ENCODE results near the gene MPIG6B. TPM values are rescaled to one million over a fixed set of nuclear protein-coding genes. Genes with fewer than 3 reads are reported as not detected.
A peak's percentile ranks its signal among the peaks of the same experiment; 100 is the strongest.
"Not testable (repeated sequence)": the region's sequence is repeated elsewhere in the genome, so short reads cannot be mapped to it uniquely, and the experiment has no call there.

Gene MPIG6B
- total RNA-seq, 2 donors from 2014 or later: 0.52 to 1.1 TPM

DNA sequence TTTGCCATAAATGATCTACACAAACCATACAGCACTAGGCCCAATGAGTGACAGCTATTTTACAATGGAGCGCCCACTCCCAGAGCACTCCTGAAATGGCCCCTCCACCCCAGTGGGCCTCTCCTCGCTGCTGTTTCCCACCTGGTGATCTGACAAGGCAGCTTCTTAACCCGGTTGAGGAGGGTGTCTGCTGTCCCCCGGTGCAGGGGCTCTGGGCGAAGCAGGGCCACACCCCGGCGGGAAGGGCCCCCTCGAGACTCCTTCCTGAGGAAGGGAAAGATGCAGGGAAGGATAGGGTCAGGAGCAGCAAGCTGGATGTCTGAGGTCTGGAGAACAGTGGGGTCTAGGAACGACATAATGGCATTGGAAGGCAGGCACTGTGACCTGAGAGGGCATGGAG, 30.3 kb upstream of the MPIG6B start:
- no peak for DNase-seq (ENCODE audit: low spot score)
- intact Hi-C loops (cut with DNase I): no loop called here

- intact Hi-C loops (cut with DNase I): no loop called here
- no peak for DNase-seq (ENCODE audit: low spot score)
These were observed 29.6 kb upstream of the MPIG6B start for GRCh38 chr6:31693535-31693934.

DNA sequence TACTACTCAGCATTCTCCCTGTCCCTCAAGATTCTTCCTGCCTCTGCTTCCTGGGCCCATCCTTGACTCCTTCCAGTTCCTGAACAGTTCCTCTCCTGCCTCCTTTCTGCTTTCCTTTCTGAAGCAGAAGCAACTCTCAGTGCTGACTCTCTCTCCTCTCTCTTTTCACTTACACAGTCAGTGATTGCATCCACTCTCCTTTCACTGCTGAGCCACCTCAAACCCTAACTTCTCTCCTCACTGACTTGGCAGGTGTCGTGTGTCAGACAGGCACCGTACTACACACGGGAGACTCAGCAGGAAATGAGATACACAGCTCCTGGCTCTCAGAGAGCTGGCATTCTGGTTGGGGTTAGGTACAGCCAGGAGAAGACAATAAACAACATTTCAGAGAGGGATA, 25.6 kb upstream of the MPIG6B start:
- intact Hi-C loops (cut with DNase I): no loop called here
- DNase-seq (ENCODE audit: low spot score): no peak

DNA sequence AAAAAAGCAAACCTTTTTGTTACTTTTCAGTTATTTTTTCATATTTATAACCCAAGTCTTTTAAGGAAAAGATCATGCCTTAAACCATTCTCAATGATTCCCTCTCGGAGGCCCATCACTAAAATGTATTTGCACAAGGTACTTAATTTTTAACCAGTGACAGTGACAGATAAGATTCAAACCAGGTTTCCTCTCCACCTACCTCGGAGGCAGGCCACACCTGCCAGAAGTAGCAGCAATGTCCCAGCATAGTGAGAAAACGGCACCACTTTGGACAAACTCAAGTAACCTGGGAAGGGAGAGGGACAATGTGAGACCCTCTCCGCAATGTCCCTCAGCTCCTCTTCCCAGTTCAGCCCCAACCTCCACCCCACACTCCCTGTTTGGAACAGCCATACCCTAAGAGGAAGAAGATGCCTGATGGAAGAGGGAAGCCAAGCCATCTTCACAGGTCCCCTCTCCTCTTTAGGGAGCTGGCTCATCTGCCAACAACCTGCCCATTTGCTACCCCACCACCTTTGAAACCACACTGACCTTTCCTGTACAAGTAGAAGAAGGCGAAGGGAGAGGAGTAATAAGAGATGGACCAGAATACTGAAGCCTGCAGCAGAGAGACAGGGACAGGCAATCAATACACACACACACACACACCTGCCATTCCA, 22.3 kb upstream of the MPIG6B start:
- DNase-seq (ENCODE audit: low spot score): no peak
- intact Hi-C loops (cut with DNase I): no loop called here

GRCh38 chr6:31701666-31702404, 21.3 kb upstream of the MPIG6B start:
- no peak for DNase-seq (ENCODE audit: low spot score)
- intact Hi-C loops (cut with DNase I): no loop called here

- intact Hi-C loops (cut with DNase I): no loop called here
- DNase-seq (ENCODE audit: low spot score): no peak
These were observed 20.8 kb upstream of the MPIG6B start for GRCh38 chr6:31702405-31702818.

DNA sequence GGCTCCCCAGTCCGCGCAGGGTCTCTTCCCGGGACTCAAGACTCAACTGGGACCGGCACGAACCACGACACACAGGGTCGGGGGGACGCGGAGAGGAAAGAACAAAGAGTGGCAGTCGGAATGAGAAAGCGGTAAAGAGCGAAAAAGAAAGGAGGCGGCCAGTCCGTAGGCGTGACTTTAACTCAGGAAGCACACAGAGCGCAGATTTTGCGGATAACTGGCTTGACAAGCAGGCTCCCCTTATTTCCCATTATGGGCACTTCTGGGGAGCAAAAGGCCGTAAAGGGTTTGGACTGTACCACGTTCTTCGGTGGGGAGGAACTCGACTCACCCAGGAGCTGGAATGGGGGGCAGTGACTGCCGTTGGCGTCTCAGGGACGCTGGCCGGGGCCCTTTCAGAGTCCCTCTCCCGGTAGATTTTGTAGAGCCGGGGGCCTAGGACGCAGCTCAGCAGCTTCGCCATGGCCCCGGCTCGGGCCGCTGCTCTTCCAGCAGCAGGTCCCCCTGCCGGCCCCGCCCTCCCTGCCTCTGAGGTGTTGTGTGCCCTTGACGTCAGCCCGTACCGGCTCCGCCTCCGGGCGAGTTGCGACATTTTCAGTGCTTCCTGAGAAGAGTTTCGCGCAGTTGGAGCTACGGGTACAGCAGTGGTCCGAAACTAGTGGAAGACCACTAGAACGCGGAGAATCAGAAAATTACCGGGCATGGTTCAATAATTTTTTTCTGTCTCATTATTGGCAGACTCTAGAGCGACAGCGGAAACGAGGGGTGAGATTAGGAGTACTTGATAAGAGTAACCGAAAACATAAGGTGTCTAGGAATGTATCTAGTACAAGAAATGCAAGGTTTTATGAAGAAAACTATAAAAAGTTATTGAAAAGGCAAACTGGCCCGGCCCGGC, 20.1 kb upstream of the MPIG6B start, which contains the start of gene ABHD16A:
ABHD16A (minus strand) TSS at position 506 of the 898 bp plus-strand sequence; CDS start at position 463, 43 bp downstream.
- intact Hi-C loops (cut with DNase I): no loop called here

GRCh38 chr6:31705931-31706330, 17.2 kb upstream of the MPIG6B start:
- intact Hi-C loops (cut with DNase I): no loop called here

More for the DNA sequence above, 20.1 kb upstream of the MPIG6B start, which contains the start of gene ABHD16A:
- peak; percentile 100 for DNase-seq (ENCODE audit: low spot score)

GRCh38 chr6:31706599-31706998, 16.6 kb upstream of the MPIG6B start, which contains the start of gene LY6G6F:
LY6G6F (plus strand) TSS chr6:31706866; CDS start chr6:31706907, 41 bp downstream.
- intact Hi-C loops (cut with DNase I): no loop called here
- no peak for DNase-seq (ENCODE audit: low spot score)

More at GRCh38 chr6:31705931-31706330, 17.2 kb upstream of the MPIG6B start:
- no peak for DNase-seq (ENCODE audit: low spot score)

GRCh38 chr6:31707701-31708100, 15.5 kb upstream of the MPIG6B start:
- intact Hi-C loops (cut with DNase I): no loop called here
- no peak for DNase-seq (ENCODE audit: low spot score)

GRCh38 chr6:31708224-31708623, 14.9 kb upstream of the MPIG6B start:
- no peak for DNase-seq (ENCODE audit: low spot score)

GRCh38 chr6:31709157-31709556, 14.0 kb upstream of the MPIG6B start:
- DNase-seq (ENCODE audit: low spot score); intact Hi-C loops (cut with DNase I): not testable (repeated sequence)

More at GRCh38 chr6:31708224-31708623, 14.9 kb upstream of the MPIG6B start:
- intact Hi-C loops (cut with DNase I): no loop called here

- no peak for DNase-seq (ENCODE audit: low spot score)
- intact Hi-C loops (cut with DNase I): no loop called here
These were observed 12.5 kb upstream of the MPIG6B start for GRCh38 chr6:31710523-31711219.

DNA sequence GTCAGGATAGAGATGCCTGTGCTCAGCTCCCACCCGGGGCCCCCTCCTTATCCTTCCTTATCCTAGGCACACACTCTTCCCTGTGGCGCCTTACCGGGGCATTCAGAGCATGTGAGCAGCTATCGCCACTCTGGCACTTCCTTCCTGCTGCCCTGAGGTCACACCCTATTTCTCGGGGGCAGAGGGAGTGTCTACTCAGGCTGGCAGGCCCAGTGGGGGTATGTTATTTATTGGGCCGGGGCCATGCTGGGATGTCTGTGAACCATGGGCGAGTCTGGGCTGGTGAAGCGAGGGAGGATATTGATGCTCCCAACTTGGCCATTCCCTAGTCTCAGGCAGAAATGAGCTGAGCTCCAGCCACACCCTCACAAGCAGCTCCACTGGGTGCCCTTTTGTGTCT, 11.9 kb upstream of the MPIG6B start:
- intact Hi-C loops (cut with DNase I): no loop called here
- no peak for DNase-seq (ENCODE audit: low spot score)

- DNase-seq (ENCODE audit: low spot score): no peak
- intact Hi-C loops (cut with DNase I): no loop called here
These were observed 10.9 kb upstream of the MPIG6B start for GRCh38 chr6:31712296-31712695.

DNA sequence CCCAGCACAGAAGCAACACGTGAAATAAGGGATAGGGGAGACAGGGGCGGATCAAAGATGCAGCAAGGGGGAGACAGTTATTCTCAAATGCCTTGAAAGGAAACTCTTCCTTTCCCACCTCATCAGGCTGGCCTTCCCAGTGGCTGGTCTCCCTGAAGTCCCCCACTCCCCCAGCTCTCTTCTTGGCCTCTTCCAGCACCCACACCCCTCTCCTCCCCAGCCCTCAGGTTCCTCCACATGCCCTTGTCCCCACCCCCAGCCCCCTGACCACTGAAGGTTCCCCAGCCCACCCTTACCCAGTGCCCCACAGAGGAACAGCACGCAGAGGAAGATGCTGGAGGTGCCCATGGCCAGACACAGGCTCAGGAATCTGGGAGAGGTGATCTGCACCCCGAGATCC, 9.7 kb upstream of the MPIG6B start:
- intact Hi-C loops (cut with DNase I): loop anchor here in 1 of 2 donors (1.0 kb wide), 1 partner anchor 20 kb away; no protein-coding TSS in a partner anchor
- no peak for DNase-seq (ENCODE audit: low spot score)

GRCh38 chr6:31713991-31714684, 9.0 kb upstream of the MPIG6B start:
- intact Hi-C loops (cut with DNase I): loop anchor here in 1 of 2 donors (1.0 kb wide), 1 partner anchor 19 kb away; no protein-coding TSS in a partner anchor
- DNase-seq (ENCODE audit: low spot score): no peak

All from posterior vena cava (tissue), 2 donors.